ENCODE data around the gene SLC25A12. TPM values are rescaled to one million over a fixed set of nuclear protein-coding genes. Genes with fewer than 3 reads are reported as not detected.

SLC25A12 gene
- total RNA-seq, 1 experiment from 2014 or later = 5.3 TPM

DNA sequence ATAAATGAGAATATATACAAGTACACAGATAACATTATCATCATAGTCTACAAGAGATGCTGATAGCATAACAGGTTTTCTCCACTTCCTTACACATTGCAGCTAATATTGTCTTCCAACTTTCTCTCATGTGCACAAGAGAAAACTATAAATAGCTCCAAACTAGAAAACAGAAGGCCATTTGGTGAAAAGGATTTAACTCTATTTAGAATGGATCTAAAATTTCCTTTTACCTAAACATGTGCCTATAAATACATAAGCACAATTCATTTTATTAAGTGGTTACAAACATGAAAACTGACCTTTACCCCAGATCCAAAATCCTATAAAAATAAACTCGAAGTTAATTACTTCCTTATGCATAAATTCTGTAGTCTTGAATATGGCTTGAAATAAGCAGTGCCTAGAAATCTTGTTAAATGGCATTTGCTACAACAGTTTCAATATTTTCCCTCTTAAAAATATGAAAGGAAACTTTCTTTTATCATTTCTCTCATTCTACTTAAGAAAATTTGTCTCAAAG, 41.6 kb downstream of the SLC25A12 start:
- Mint-ChIP-seq H3K36me3 (ENCODE audit: insufficient read depth, unreplicated experiment) (no peaks in the 10 kb centered on the region), H3K4me3 (ENCODE audit: unreplicated experiment) (no peak overlapping the region), H3K27me3 (ENCODE audit: insufficient read depth, unreplicated experiment) (no peaks in the 10 kb centered on the region), H3K9me3 (ENCODE audit: unreplicated experiment) (no peaks in the 10 kb centered on the region), H3K4me1 (ENCODE audit: low read depth, unreplicated experiment) (no peaks in the 10 kb centered on the region), H3K27ac (ENCODE audit: unreplicated experiment) (no peak overlapping the region)
- intact Hi-C loops (cut with micrococcal nuclease; ENCODE audit: unreplicated experiment) = no loop called here
- H3K9me3 ChIP-seq = no peaks in the 10 kb centered on the region
- no peaks in the 10 kb centered on the region for H3K36me3 ChIP-seq (ENCODE audit: control insufficient read depth, insufficient read depth, low read length)
- CTCF ChIA-PET = no interaction called here
- no peaks in the 10 kb centered on the region for H3K27me3 ChIP-seq (replicated peaks; ENCODE audit: control insufficient read depth, insufficient read depth, low read length)
- no peak for DNase-seq
- BruUV-seq (replicated peaks) = no TSS peak
- no peaks in the 10 kb centered on the region for H3K4me1 ChIP-seq
- POLR2A ChIA-PET = no interaction called here
- no peak overlapping the region for H3K4me3 ChIP-seq (ENCODE audit: low read depth, low read length)
- TF ChIP-seq, protein P1, sequence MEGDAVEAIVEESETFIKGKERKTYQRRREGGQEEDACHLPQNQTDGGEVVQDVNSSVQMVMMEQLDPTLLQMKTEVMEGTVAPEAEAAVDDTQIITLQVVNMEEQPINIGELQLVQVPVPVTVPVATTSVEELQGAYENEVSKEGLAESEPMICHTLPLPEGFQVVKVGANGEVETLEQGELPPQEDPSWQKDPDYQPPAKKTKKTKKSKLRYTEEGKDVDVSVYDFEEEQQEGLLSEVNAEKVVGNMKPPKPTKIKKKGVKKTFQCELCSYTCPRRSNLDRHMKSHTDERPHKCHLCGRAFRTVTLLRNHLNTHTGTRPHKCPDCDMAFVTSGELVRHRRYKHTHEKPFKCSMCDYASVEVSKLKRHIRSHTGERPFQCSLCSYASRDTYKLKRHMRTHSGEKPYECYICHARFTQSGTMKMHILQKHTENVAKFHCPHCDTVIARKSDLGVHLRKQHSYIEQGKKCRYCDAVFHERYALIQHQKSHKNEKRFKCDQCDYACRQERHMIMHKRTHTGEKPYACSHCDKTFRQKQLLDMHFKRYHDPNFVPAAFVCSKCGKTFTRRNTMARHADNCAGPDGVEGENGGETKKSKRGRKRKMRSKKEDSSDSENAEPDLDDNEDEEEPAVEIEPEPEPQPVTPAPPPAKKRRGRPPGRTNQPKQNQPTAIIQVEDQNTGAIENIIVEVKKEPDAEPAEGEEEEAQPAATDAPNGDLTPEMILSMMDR (IDR thresholded peaks at IDR 0.05; ENCODE audit: insufficient read depth in 1 of 2, low read depth in 1 of 2, low read length in 1 of 2, severe bottlenecking in 1 of 2, unreplicated experiment in 1 of 2) = no peak

DNA sequence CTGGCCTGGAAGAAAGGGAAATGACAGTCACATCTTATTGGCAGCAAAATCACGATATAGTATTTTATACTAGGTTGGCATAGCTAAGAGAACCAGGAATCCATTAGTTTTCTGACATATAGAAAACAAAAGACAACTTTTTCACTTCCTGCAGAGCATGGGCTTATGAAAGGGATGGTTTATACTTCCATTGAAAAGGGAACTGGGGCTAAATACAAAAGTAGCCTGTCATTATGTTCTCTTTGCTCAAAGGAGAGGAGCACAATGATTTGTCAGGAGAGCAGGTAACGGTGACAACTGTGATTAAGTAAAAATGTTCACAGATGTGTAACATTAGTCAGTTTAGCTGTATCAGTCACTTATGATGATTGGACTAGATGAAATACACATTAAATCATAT, 46.4 kb downstream of the SLC25A12 start:
- CTCF ChIA-PET = no interaction called here
- H3K9me3 Mint-ChIP-seq (ENCODE audit: unreplicated experiment) = no peaks in the 10 kb centered on the region
- POLR2A ChIA-PET = no interaction called here
- H3K27me3 Mint-ChIP-seq (ENCODE audit: insufficient read depth, unreplicated experiment) = no peaks in the 10 kb centered on the region
- Histone ChIP-seq H3K4me1 (no peaks in the 10 kb centered on the region), H3K4me3 (ENCODE audit: low read depth, low read length) (no peak overlapping the region), H3K27me3 (replicated peaks; ENCODE audit: control insufficient read depth, insufficient read depth, low read length) (no peaks in the 10 kb centered on the region), H3K9me3 (no peaks in the 10 kb centered on the region), H3K36me3 (ENCODE audit: control insufficient read depth, insufficient read depth, low read length) (no peaks in the 10 kb centered on the region)
- H3K4me3 Mint-ChIP-seq (ENCODE audit: unreplicated experiment) = no peak overlapping the region
- TF ChIP-seq, protein P1 (IDR thresholded peaks at IDR 0.05; ENCODE audit: insufficient read depth in 1 of 2, low read depth in 1 of 2, low read length in 1 of 2, severe bottlenecking in 1 of 2, unreplicated experiment in 1 of 2) = no peak
- BruUV-seq (replicated peaks) = no TSS peak
- no peaks in the 10 kb centered on the region for H3K4me1 Mint-ChIP-seq (ENCODE audit: low read depth, unreplicated experiment)
- no peaks in the 10 kb centered on the region for H3K36me3 Mint-ChIP-seq (ENCODE audit: insufficient read depth, unreplicated experiment)
- intact Hi-C loops (cut with micrococcal nuclease; ENCODE audit: unreplicated experiment) = no loop called here
- H3K27ac Mint-ChIP-seq (ENCODE audit: unreplicated experiment) = no peak overlapping the region
- DNase-seq = no peak

DNA sequence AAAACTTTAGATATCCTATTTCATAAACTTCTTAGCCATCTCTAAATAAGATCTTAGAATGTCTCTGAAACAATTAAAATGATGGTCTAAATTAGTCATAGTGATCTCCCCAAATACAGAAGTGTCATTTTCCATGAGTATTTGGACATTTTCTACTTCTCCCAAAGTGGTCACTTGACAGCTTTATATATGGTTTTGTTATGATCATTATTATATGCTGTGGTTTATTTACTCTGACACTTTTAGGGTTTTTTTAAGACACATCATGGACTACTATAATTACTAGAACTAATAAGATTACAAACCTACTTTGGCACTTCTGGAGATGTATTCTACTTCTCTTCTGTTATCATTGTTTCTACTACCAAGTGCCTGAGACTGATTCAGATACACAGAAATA, 47.1 kb downstream of the SLC25A12 start:
- H3K36me3 Mint-ChIP-seq (ENCODE audit: insufficient read depth, unreplicated experiment) = no peaks in the 10 kb centered on the region
- TF ChIP-seq, protein P1 (IDR thresholded peaks at IDR 0.05; ENCODE audit: insufficient read depth in 1 of 2, low read depth in 1 of 2, low read length in 1 of 2, severe bottlenecking in 1 of 2, unreplicated experiment in 1 of 2) = no peak
- no peak overlapping the region for H3K4me3 ChIP-seq (ENCODE audit: low read depth, low read length)
- DNase-seq = no peak
- H3K27me3 ChIP-seq (replicated peaks; ENCODE audit: control insufficient read depth, insufficient read depth, low read length) = no peaks in the 10 kb centered on the region
- no peaks in the 10 kb centered on the region for H3K4me1 ChIP-seq
- H3K27ac Mint-ChIP-seq (ENCODE audit: unreplicated experiment) = no peak overlapping the region
- no peaks in the 10 kb centered on the region for H3K27me3 Mint-ChIP-seq (ENCODE audit: insufficient read depth, unreplicated experiment)
- H3K9me3 Mint-ChIP-seq (ENCODE audit: unreplicated experiment) = no peaks in the 10 kb centered on the region
- BruUV-seq (replicated peaks) = no TSS peak
- ChIA-PET POLR2A (no interaction called here), CTCF (no interaction called here)
- no peaks in the 10 kb centered on the region for H3K36me3 ChIP-seq (ENCODE audit: control insufficient read depth, insufficient read depth, low read length)
- H3K4me3 Mint-ChIP-seq (ENCODE audit: unreplicated experiment) = no peak overlapping the region
- intact Hi-C loops (cut with micrococcal nuclease; ENCODE audit: unreplicated experiment) = no loop called here
- no peaks in the 10 kb centered on the region for H3K4me1 Mint-ChIP-seq (ENCODE audit: low read depth, unreplicated experiment)
- no peaks in the 10 kb centered on the region for H3K9me3 ChIP-seq
